ENCODE results near the gene OXTR. TPM values are rescaled to one million over a fixed set of nuclear protein-coding genes. Genes with fewer than 3 reads are reported as not detected.

OXTR gene
- total RNA-seq = 1.6 and 1.9 TPM in 2 replicates
- polyA plus RNA-seq = 0.97 and 1.3 TPM in 2 replicates

GRCh38 chr3:8769088-8769822, at the start of gene OXTR:
Gene OXTR (minus strand): TSS chr3:8769613. CDS start chr3:8768187, 1,426 bp downstream.
- Histone ChIP-seq H3K4me2 (peak within 1 kb of the TSS; percentile 89), H3K4me1 (ENCODE audit: insufficient read depth) (peaks cover 4% of the 10 kb centered on the region), H4K20me1 (ENCODE audit: insufficient read depth, poor library complexity, severe bottlenecking) (no peaks in the 10 kb centered on the region), H3K9me2 (replicated peaks; ENCODE audit: insufficient read depth) (no peaks in the 10 kb centered on the region), H3K27me3 (peaks cover 18% of the 10 kb centered on the region), H3K36me3 (replicated peaks; ENCODE audit: insufficient read depth, low read depth) (no peaks in the 10 kb centered on the region), H3K79me2 (no peaks in the 10 kb centered on the region), H3K4me3 (peak within 1 kb of the TSS; percentile 25), H2AFZ (peak within 1 kb of the TSS; percentile 69), H3K9me3 (ENCODE audit: low read depth) (no peaks in the 10 kb centered on the region), H3K27ac (no peak within 1 kb of the TSS)
- TF ChIP-seq CTCF (IDR thresholded peaks at IDR 0.05; ENCODE audit: poor library complexity) = peak; percentile 98
- TF ChIP-seq EZH2 (IDR thresholded peaks at IDR 0.05; ENCODE audit: borderline replicate concordance) = no peak
- 12% methylated on average over 53 of the region's 53 CpGs for WGBS (ENCODE audit: low lambda C conversion rate, missing lambda C conversion rate)
- peak; percentile 85 for DNase-seq (ENCODE audit: low spot score)

DNA sequence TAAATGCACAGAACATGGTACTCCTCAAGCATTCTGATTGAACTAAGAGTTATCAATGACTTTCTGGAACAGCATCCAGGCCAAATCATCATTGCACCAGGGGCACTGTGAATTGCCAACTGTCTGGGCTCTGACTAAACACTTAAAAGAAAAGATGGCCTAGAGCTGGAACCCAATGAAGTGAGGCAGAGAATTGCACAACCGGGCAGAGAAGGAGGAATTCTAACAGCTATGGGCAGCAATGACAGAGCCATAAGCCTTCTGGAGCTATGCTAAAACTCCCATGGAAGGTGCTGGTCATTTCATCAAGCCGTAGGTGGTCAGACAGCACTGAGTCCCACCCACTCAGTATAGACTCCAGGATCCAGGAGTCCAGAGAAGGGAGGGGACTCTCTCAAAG, 48.1 kb upstream of the OXTR start:
- peaks cover 3% of the 10 kb centered on the region for H3K9me3 ChIP-seq (ENCODE audit: low read depth)
- no peaks in the 10 kb centered on the region for H3K9me2 ChIP-seq (replicated peaks; ENCODE audit: insufficient read depth)
- H3K79me2 ChIP-seq = no peaks in the 10 kb centered on the region
- no peak overlapping the region for H3K4me3 ChIP-seq
- H3K27me3 ChIP-seq = no peaks in the 10 kb centered on the region
- H4K20me1 ChIP-seq (ENCODE audit: insufficient read depth, poor library complexity, severe bottlenecking) = no peaks in the 10 kb centered on the region
- 95% methylated on average over 2 of the region's 2 CpGs for WGBS (ENCODE audit: low lambda C conversion rate, missing lambda C conversion rate)
- H3K36me3 ChIP-seq (replicated peaks; ENCODE audit: insufficient read depth, low read depth) = no peaks in the 10 kb centered on the region
- TF ChIP-seq EZH2phosphoT487 (IDR thresholded peaks at IDR 0.05; ENCODE audit: low read depth, severe bottlenecking, unreplicated experiment) (no peak), CTCF (IDR thresholded peaks at IDR 0.05; ENCODE audit: poor library complexity) (no peak), EZH2 (IDR thresholded peaks at IDR 0.05; ENCODE audit: borderline replicate concordance) (no peak)
- no peak overlapping the region for H3K27ac ChIP-seq
- no peak for DNase-seq (ENCODE audit: low spot score)
- no peaks in the 10 kb centered on the region for H3K4me1 ChIP-seq (ENCODE audit: insufficient read depth)
- H2AFZ ChIP-seq = no peak overlapping the region
- no peak overlapping the region for H3K4me2 ChIP-seq

DNA sequence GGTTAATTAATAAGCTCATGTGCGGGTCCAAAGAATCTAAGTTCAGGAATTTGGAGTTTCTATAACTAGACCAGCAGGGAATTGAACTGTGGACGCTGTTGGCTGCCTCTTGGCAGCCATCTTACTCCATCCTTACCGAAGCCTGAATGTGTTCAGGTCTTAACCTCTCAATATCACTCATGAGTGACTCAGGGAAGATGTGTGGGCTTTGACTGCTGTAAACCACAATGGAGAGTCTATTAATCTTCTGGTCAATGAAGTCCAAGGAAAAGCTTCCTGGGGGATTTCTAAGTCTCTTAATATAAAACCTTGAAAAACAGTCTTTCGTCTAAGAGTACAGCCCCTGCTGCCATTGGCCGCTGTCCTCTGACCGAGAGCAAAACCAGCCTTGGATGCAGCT, 46.7 kb upstream of the OXTR start:
- Histone ChIP-seq H3K27me3 (no peaks in the 10 kb centered on the region), H3K79me2 (no peaks in the 10 kb centered on the region), H4K20me1 (ENCODE audit: insufficient read depth, poor library complexity, severe bottlenecking) (no peaks in the 10 kb centered on the region), H3K4me1 (ENCODE audit: insufficient read depth) (no peaks in the 10 kb centered on the region), H2AFZ (no peak overlapping the region), H3K9me2 (replicated peaks; ENCODE audit: insufficient read depth) (no peaks in the 10 kb centered on the region), H3K4me3 (no peak overlapping the region), H3K27ac (no peak overlapping the region), H3K4me2 (no peak overlapping the region), H3K9me3 (ENCODE audit: low read depth) (peaks cover 3% of the 10 kb centered on the region), H3K36me3 (replicated peaks; ENCODE audit: insufficient read depth, low read depth) (no peaks in the 10 kb centered on the region)
- no peak for TF ChIP-seq EZH2 (IDR thresholded peaks at IDR 0.05; ENCODE audit: borderline replicate concordance)
- TF ChIP-seq CTCF (IDR thresholded peaks at IDR 0.05; ENCODE audit: poor library complexity) = no peak
- TF ChIP-seq EZH2phosphoT487 (IDR thresholded peaks at IDR 0.05; ENCODE audit: low read depth, severe bottlenecking, unreplicated experiment) = no peak
- WGBS (ENCODE audit: low lambda C conversion rate, missing lambda C conversion rate) = 97% methylated on average over 6 of the region's 6 CpGs
- no peak for DNase-seq (ENCODE audit: low spot score)

Data from hepatocyte (in vitro differentiated cells).